K562 (cell line): ENCODE data around the gene ANKRD11. TPM values are rescaled to one million over a fixed set of nuclear protein-coding genes. Genes with fewer than 3 reads are reported as not detected.

ENCODE experiments used
- ATAC-seq: fragments of 200-7000 bp; cut with Tn5 transposase; 3 replicates; pipeline ENCODE4 v1.9.1; 2020; ENCODE audit warnings: moderate library complexity
- BruUV-seq: library from RNA; stranded (reverse); fragments of 400-500 nt; replicated peaks from 2 replicates; lab custom pipeline; 2021; lab: Mats Ljungman, UMichigan
- CTCF ChIA-PET: fragments of 300-600 bp; formaldehyde crosslinking; extraction: SDS; loops from one replicate; lab custom pipeline; 2021; ENCODE audit warnings: low intra/inter-chr PET ratio; lab: Yijun Ruan, JAX
- POLR2A ChIA-PET: fragments of 300-600, 350-650 bp; sonication (Branson Sonifier 250); formaldehyde crosslinking; extraction: SDS; loops from one replicate; lab custom pipeline; 2021; ENCODE audit warnings: antibody characterized with exemption, inconsistent platforms; lab: Yijun Ruan, JAX
- DNase-seq, 4 experiments: peaks; one replicate each; pipeline versions ENCODE4 v3.0.0 to v3.0.0-alpha.2; 2011 to 2018; ENCODE audit warnings: low spot score in 3 of 4, mixed read lengths in 3 of 4; ENCODE audit errors: extremely low read depth in 1 of 4
- FAIRE-seq: peaks from 2 replicates; lab custom pipeline; 2011; peaks lifted over from hg19 to GRCh38; lab: Jason Lieb, UNC
- H2AFZ ChIP-seq: 2 replicates; pipeline ENCODE4 v1.6.0; 2011; ENCODE audit warnings: low read depth, low read length, control low read depth, inconsistent platforms
- H3K27ac ChIP-seq: fragments of 200-600 bp; 3 replicates; pipeline ENCODE4 v1.8.0; 2011; ENCODE audit warnings: low read depth, mild to moderate bottlenecking, control low read depth, inconsistent platforms, low read length, moderate library complexity, mixed read lengths; ENCODE audit errors: extremely low read depth
- H3K27me3 ChIP-seq, 2 experiments: fragments of 300-600 bp in 1 of 2; 2 replicates in 1 of 2; 3 replicates in 1 of 2; pipeline versions ENCODE4 v1.6.0 to v1.8.0; 2011; ENCODE audit warnings: inconsistent platforms in 2 of 2, low read length in 2 of 2, mild to moderate bottlenecking in 1 of 2, mixed read lengths in 1 of 2, moderate library complexity in 1 of 2; ENCODE audit not compliant: control insufficient read depth in 2 of 2, insufficient read depth in 2 of 2
- H3K36me3 ChIP-seq: fragments of 300-600 bp; 3 replicates; pipeline ENCODE4 v1.8.0; 2011; ENCODE audit warnings: mild to moderate bottlenecking, low read length, inconsistent platforms; ENCODE audit not compliant: control insufficient read depth, insufficient read depth
- H3K4me1 ChIP-seq, 2 experiments: fragments of 200-600 bp in 1 of 2; replicated peaks in 1 of 2; 2 replicates in 1 of 2; 3 replicates in 1 of 2; pipeline versions ENCODE4 v1.5.1 to v1.8.0; 2011; ENCODE audit warnings: inconsistent platforms in 2 of 2, low read length in 2 of 2, mild to moderate bottlenecking in 1 of 2, mixed read lengths in 1 of 2, moderate library complexity in 1 of 2; ENCODE audit not compliant: control insufficient read depth in 2 of 2, insufficient read depth in 2 of 2
- H3K4me2 ChIP-seq: 2 replicates; pipeline ENCODE4 v1.6.1; 2011; ENCODE audit warnings: low read length, control low read depth, inconsistent platforms, mixed read lengths; ENCODE audit not compliant: insufficient read depth
- H3K4me3 ChIP-seq: fragments of 200-600 bp; sonication (generic), shearing (Covaris generic); 2 replicates; pipeline ENCODE4 v1.5.1; 2016; ENCODE audit warnings: control low read depth, inconsistent platforms
- H3K79me2 ChIP-seq: fragments of 200-600 bp; 3 replicates; pipeline ENCODE4 v1.8.0; 2011; ENCODE audit warnings: low read length, inconsistent platforms; ENCODE audit not compliant: control insufficient read depth, insufficient read depth
- H3K9ac ChIP-seq, 2 experiments: 2 replicates each; pipeline versions ENCODE4 v1.6.0 to v1.6.1; 2011; ENCODE audit warnings: low read depth in 2 of 2, low read length in 2 of 2, control low read depth in 1 of 2, inconsistent platforms in 1 of 2, mild to moderate bottlenecking in 1 of 2, mixed read lengths in 1 of 2; ENCODE audit not compliant: insufficient read depth in 1 of 2
- H3K9me1 ChIP-seq: one replicate; pipeline ENCODE4 v1.6.0; 2011; ENCODE audit warnings: inconsistent platforms, mild to moderate bottlenecking, low read length, moderate library complexity; ENCODE audit not compliant: control insufficient read depth, insufficient read depth
- H3K9me3 ChIP-seq: replicated peaks from 2 replicates; pipeline ENCODE4 v1.5.1; 2011; ENCODE audit warnings: low read depth, low read length, inconsistent platforms; ENCODE audit not compliant: control insufficient read depth, insufficient read depth
- H4K20me1 ChIP-seq: replicated peaks from 2 replicates; pipeline ENCODE4 v1.6.1; 2011; ENCODE audit warnings: low read length, inconsistent platforms, mixed read lengths; ENCODE audit not compliant: control insufficient read depth, insufficient read depth
- CHD4 ChIP-seq: fragments of 200-600 bp; sonication (generic); IDR thresholded peaks from 3 replicates; pipeline ENCODE4 v1.6.1; 2012; ENCODE audit warnings: low read depth, mild to moderate bottlenecking, mixed read lengths, low read length, inconsistent platforms; ENCODE audit not compliant: insufficient read depth, insufficient replicate concordance, poor library complexity, severe bottlenecking
- EGR1 ChIP-seq: fragments of 450-650 bp; conservative IDR thresholded peaks from 2 replicates; pipeline ENCODE4 v1.6.1; 2017; ENCODE audit warnings: mild to moderate bottlenecking
- GTF2F1 ChIP-seq: IDR thresholded peaks from 2 replicates; pipeline ENCODE4 v1.6.1; 2011; ENCODE audit warnings: low read depth, low read length, improper control_type of control experiment
- HMGN3 ChIP-seq: IDR thresholded peaks from 2 replicates; pipeline ENCODE4 v1.6.1; 2011; ENCODE audit warnings: borderline replicate concordance, low read depth, mild to moderate bottlenecking, mixed read lengths, low read length; ENCODE audit not compliant: insufficient read length; ENCODE audit errors: extremely low read depth
- L3MBTL2 ChIP-seq: fragments of 450-650 bp; IDR thresholded peaks from 2 replicates; pipeline ENCODE4 v1.6.1; 2016; ENCODE audit warnings: mild to moderate bottlenecking, moderate library complexity
- NFE2 ChIP-seq: IDR thresholded peaks from 2 replicates; pipeline ENCODE4 v1.6.1; 2014; ENCODE audit warnings: antibody characterized with exemption, low read depth
- NONO ChIP-seq, 2 experiments: fragments of 200-400 bp in 1 of 2; fragments of 450-650 bp in 1 of 2; formaldehyde crosslinking in 1 of 2; IDR thresholded peaks; 2 replicates each; pipeline ENCODE4 v1.6.1; 2017; ENCODE audit warnings: low read depth in 2 of 2, mild to moderate bottlenecking in 2 of 2, moderate library complexity in 2 of 2, low read length in 1 of 2
- PKNOX1 ChIP-seq: fragments of 450-650 bp; IDR thresholded peaks from 2 replicates; pipeline ENCODE4 v1.6.1; 2016
- PTTG1 ChIP-seq: fragments of 450-650 bp; IDR thresholded peaks from 2 replicates; pipeline ENCODE4 v1.6.1; 2016; ENCODE audit warnings: low read depth, mild to moderate bottlenecking, missing genetic modification characterization, missing compliant biosample characterization
- YY1 ChIP-seq, 3 experiments: IDR thresholded peaks; 2 replicates each; pipeline ENCODE4 v1.6.1; 2011; ENCODE audit warnings: low read length in 2 of 3, mild to moderate bottlenecking in 2 of 3, moderate library complexity in 2 of 3, borderline replicate concordance in 1 of 3, control low read depth in 1 of 3, low read depth in 1 of 3; ENCODE audit not compliant: insufficient read depth in 3 of 3, insufficient replicate concordance in 2 of 3, control insufficient read depth in 1 of 3, insufficient read length in 1 of 3; ENCODE audit errors: extremely low read depth in 1 of 3
- WGBS: fragments of 100-300 bp; shearing (Covaris generic); methylation state at CpG from one replicate; pipeline ENCODE4 v1.1.6; 2016; ENCODE audit warnings: low coverage, mixed read lengths; ENCODE audit not compliant: insufficient coverage; ENCODE audit errors: missing lambda C conversion rate; 5-methylcytosine and 5-hydroxymethylcytosine counted together
- in situ Hi-C: fragments of 300-500 bp; cut with MboI; formaldehyde crosslinking; loops from 4 replicates; pipeline ENCODE4 v1.15.0; 2018; ENCODE audit warnings: inconsistent platforms, mixed read lengths
- intact Hi-C: fragments of 100-400 bp; cut with micrococcal nuclease; formaldehyde crosslinking; loops from 2 replicates; pipeline ENCODE4 v1.14.2; 2022
- polyA plus RNA-seq, 8 experiments: library from polyadenylated mRNA; depleted of rRNA in 4 of 8; stranded (reverse) in 5 of 8; unstranded in 3 of 8; fragments of >200 nt; fragmentation: Nextera tagmentation in 2 of 8; fragmentation: Illumina TruSeq in 1 of 8; extraction: Ambion mirVana in 2 of 8; extraction: Trizol in 1 of 8; gene quantifications; 2 replicates each; pipeline versions ENCODE4 v1.2.1 to v1.2.3, GENCODE V29; 2011 to 2014; ENCODE audit warnings: inconsistent platforms in 1 of 8, missing spikeins in 1 of 8
- total RNA-seq, 7 experiments: library from RNA; depleted of rRNA in 6 of 7; stranded (reverse); fragments of >200 nt in 6 of 7; fragmentation: Illumina TruSeq in 2 of 7; extraction: Trizol in 2 of 7; gene quantifications; 2 replicates each; pipeline versions ENCODE4 v1.2.1 to v1.2.3, GENCODE V29; 2011 to 2021; ENCODE audit warnings: low replicate concordance in 1 of 7
- TF ChIP-seq, protein P1 (sequence below), 3 experiments: IDR thresholded peaks in 2 of 3; conservative IDR thresholded peaks in 1 of 3; 2 replicates each; pipeline ENCODE4 v1.5.1; 2011 to 2012; ENCODE audit warnings: low read length in 3 of 3, mild to moderate bottlenecking in 3 of 3, control low read depth in 2 of 3, improper control_type of control experiment in 1 of 3, inconsistent platforms in 1 of 3, low read depth in 1 of 3, mixed read lengths in 1 of 3, moderate library complexity in 1 of 3; ENCODE audit not compliant: insufficient read depth in 2 of 3
- TF ChIP-seq, protein P2 (sequence below): sonication (generic); formaldehyde crosslinking; IDR thresholded peaks from 2 replicates; pipeline ENCODE4 v1.8.0; 2022; ENCODE audit warnings: missing genetic modification reagents, mild to moderate bottlenecking, moderate library complexity, borderline replicate concordance
- TF ChIP-seq, protein P3 (sequence below): fragments of 250-450 bp; sonication (Bioruptor Pico); IDR thresholded peaks from 2 replicates; pipeline ENCODE4 v1.4.0; 2020; ENCODE audit warnings: mild to moderate bottlenecking, moderate library complexity

Gene ANKRD11
- total and polyA plus RNA-seq, 9 of the 15 experiments (the other 6 are each of a cell fraction or from before 2014, with no cell fraction given), result 4.7 to 126 (median 31.7) TPM

- H3K9ac ChIP-seq, result peak overlapping the region in 1 of 2 experiments; percentile 53; a peak in 3 of 4 replicates
- ATAC-seq (peak; percentile 84), DNase-seq (peak; percentile 53 to 71 (median 58)), FAIRE-seq (peak; percentile 84)
- BruUV-seq, result no TSS peak
- peaks cover 32% of the 10 kb centered on the region for H3K9me1 ChIP-seq
- H4K20me1 ChIP-seq, result peaks cover 93% of the 10 kb centered on the region
- no peak overlapping the region for H2AFZ ChIP-seq
- H3K4me1 ChIP-seq, result peaks cover 52 to 61% of the 10 kb centered on the region in 2 experiments
- H3K4me3 ChIP-seq, result no peak overlapping the region
- in situ Hi-C loops, result no loop called here
- ChIA-PET POLR2A (interaction anchor here (0.6 to 1.7 kb wide), 5 partner anchors 15 to 904 kb away, joined by 3 to 4 read pairs (median 3); partner anchors contain the start of gene ZFPM1), CTCF (no interaction called here)
- H3K36me3 ChIP-seq, result peaks cover 62% of the 10 kb centered on the region; the same call in 2 of the 3 replicates
- H3K4me2 ChIP-seq, result peak overlapping the region; percentile 34
- H3K9me3 ChIP-seq, result no peaks in the 10 kb centered on the region
- 28% methylated on average over 17 of the region's 17 CpGs for WGBS
- intact Hi-C loops, result no loop called here
- peak overlapping the region; percentile 41; the same call in 2 of the 3 replicates for H3K27ac ChIP-seq
- H3K27me3 ChIP-seq, result no peaks in the 10 kb centered on the region
- H3K79me2 ChIP-seq, result peaks cover 96% of the 10 kb centered on the region
- TF ChIP-seq PKNOX1, result 0 out of 2 replicates have a peak, but pooled peaks have one; percentile 16
- TF ChIP-seq GTF2F1, result no peak
- TF ChIP-seq L3MBTL2, result peak; percentile 69
- no peak for TF ChIP-seq CHD4
- peak; percentile 56 for TF ChIP-seq EGR1
- peak in 1 of 3 experiments; percentile 24 for TF ChIP-seq YY1 (IDR thresholded peaks at IDR 0.05; ENCODE audit: borderline replicate concordance in 1 of 3, control insufficient read depth in 1 of 3, extremely low read depth in 1 of 3, insufficient read depth in 3 of 3, insufficient read length in 1 of 3, insufficient replicate concordance in 2 of 3, low read depth in 1 of 3, low read length in 2 of 3)
- peak; percentile 49; the same call in 1 of the 2 replicates for TF ChIP-seq NFE2
- TF ChIP-seq, protein P1, sequence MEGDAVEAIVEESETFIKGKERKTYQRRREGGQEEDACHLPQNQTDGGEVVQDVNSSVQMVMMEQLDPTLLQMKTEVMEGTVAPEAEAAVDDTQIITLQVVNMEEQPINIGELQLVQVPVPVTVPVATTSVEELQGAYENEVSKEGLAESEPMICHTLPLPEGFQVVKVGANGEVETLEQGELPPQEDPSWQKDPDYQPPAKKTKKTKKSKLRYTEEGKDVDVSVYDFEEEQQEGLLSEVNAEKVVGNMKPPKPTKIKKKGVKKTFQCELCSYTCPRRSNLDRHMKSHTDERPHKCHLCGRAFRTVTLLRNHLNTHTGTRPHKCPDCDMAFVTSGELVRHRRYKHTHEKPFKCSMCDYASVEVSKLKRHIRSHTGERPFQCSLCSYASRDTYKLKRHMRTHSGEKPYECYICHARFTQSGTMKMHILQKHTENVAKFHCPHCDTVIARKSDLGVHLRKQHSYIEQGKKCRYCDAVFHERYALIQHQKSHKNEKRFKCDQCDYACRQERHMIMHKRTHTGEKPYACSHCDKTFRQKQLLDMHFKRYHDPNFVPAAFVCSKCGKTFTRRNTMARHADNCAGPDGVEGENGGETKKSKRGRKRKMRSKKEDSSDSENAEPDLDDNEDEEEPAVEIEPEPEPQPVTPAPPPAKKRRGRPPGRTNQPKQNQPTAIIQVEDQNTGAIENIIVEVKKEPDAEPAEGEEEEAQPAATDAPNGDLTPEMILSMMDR (IDR thresholded peaks at IDR 0.05 in 2 of 3, conservative IDR thresholded peaks at IDR 0.05 in 1 of 3; ENCODE audit: insufficient read depth in 2 of 3, low read depth in 1 of 3, low read length in 3 of 3), result peak; percentile 22 to 35 (median 28); a peak in 3 of 6 replicates
- no peak for TF ChIP-seq HMGN3
- TF ChIP-seq, protein P2, sequence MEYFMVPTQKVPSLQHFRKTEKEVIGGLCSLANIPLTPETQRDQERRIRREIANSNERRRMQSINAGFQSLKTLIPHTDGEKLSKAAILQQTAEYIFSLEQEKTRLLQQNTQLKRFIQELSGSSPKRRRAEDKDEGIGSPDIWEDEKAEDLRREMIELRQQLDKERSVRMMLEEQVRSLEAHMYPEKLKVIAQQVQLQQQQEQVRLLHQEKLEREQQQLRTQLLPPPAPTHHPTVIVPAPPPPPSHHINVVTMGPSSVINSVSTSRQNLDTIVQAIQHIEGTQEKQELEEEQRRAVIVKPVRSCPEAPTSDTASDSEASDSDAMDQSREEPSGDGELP (CRISPR knock-in tag), result no peak
- TF ChIP-seq, protein P3, sequence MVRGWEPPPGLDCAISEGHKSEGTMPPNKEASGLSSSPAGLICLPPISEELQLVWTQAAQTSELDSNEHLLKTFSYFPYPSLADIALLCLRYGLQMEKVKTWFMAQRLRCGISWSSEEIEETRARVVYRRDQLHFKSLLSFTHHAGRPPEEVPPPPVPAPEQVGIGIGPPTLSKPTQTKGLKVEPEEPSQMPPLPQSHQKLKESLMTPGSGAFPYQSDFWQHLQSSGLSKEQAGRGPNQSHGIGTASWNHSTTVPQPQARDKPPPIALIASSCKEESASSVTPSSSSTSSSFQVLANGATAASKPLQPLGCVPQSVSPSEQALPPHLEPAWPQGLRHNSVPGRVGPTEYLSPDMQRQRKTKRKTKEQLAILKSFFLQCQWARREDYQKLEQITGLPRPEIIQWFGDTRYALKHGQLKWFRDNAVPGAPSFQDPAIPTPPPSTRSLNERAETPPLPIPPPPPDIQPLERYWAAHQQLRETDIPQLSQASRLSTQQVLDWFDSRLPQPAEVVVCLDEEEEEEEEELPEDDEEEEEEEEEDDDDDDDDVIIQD, result no peak
- no peak for TF ChIP-seq NONO (IDR thresholded peaks at IDR 0.05; ENCODE audit: low read depth in 2 of 2, low read length in 1 of 2)
- no peak for TF ChIP-seq PTTG1 (tag)
Measured at GRCh38 chr16:89357055-89357816, 133.1 kb downstream of the ANKRD11 start.
